ENCODE measurements around the gene KIF4A.
"Not testable (repeated sequence)": the region's sequence is repeated elsewhere in the genome, so short reads cannot be mapped to it uniquely, and the experiment has no call there.

The KIF4A gene

DNA sequence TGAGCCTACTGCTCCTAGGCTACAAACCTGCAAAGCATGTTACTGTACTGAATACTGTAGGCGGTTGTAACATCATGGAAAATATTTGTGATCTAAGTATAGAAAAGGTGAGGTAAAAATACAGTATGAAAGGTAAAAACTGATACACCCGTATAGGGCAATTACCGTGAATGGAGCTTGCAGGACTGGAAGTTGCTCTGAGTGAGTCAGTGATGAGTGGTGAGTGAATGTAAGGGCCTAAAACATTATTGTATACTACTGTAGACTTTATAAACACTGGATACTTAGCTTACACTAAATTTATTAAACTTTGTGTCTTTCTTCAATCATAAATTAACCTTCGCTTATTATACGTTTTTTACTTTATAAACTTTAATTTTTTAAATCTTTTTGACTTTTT, 3.7 kb downstream of the KIF4A start:
- DNase-seq, result no peak

DNA sequence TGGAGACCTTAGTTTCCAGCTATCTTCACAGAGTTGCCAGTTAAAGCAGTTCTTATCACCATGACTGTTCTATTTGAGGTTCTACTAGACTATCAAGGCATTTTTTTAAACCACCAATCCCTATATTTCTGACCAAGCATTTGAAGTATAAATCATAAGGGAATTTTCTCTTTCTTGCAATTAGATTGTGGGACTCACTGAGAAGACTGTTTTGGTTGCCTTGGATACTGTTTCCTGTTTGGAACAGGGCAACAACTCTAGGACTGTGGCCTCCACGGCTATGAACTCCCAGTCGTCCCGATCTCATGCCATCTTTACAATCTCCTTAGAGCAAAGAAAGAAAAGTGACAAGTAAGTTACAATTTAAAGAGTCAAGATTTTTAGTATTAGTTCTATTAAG, 11.8 kb downstream of the KIF4A start:
- no peak for DNase-seq

DNA sequence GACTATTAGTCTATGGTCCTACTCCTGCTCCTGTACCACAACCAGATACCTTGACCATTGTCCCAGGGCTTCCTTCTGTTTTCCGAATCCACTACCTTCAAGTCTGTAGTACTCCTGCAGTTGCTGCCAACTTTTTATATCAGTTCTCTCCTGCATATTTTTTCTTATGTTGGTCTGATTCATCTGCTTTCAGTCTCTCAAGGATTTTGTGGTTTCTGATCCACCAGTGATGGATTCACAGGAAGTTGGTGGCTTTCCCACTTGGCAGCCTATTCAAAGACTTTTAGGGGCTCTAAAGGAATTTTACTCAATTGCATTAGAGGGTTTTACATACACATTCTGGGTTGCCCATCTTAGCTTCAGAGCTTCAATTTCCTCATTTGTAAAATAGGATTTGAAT, 23.6 kb downstream of the KIF4A start:
- DNase-seq, result no peak

DNA sequence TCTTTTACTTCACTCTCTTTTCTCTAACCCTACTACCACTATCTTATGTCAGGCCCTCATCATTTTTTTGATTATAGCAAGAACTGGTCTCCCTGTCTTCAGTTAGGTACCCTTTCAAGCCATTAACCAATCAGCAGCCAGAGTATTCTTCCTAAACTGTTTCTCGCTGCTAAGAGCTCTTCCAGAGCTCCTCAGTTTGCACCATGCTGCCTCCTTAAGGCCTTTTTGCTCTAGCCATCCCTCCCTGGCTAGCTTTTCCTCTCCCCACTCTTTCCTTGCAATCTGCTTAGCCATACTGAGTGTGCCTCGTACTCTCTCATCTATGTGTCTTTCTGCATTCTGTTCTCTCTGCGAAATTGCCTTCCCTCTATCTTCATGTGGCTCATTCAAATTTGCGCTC, 32.9 kb downstream of the KIF4A start:
- no peak for DNase-seq

DNA sequence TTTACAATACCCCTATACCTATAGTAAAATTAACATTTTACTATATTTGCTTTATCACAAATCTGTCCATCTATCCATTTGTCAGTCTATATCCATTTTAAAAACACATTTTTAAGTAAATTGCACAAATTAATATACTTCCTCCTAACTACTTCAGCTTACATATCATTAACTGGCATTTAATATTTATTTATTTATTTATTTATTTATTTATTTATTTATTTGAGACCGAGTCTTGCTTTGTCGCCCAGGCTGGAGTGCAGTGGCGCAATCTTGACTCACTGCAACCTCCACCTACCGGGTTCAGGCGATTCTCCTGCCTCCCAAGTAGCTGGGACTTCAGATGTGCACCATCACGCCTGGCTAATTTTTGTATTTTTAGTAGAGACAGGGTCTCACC, 33.7 kb downstream of the KIF4A start:
- not testable (repeated sequence) for DNase-seq

DNA sequence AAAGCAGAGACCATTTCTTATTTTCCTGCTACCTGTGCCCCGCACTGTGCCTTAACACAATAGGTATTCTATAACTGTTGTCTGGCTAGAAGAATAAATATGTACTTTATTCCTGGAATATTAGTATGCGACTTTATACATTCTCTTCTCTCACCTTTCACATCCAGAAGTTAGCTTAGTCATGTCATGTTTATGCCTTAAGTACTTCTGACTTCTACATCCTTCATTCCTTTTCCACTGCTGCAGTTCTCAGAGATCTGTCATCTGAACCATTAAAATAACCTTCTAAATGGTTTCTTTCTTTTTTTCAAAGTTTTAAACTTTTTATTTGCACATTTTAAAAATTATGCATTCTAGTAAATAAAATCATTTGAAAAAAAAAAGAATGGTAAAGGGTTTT, 34.4 kb downstream of the KIF4A start:
- no peak for DNase-seq

DNA sequence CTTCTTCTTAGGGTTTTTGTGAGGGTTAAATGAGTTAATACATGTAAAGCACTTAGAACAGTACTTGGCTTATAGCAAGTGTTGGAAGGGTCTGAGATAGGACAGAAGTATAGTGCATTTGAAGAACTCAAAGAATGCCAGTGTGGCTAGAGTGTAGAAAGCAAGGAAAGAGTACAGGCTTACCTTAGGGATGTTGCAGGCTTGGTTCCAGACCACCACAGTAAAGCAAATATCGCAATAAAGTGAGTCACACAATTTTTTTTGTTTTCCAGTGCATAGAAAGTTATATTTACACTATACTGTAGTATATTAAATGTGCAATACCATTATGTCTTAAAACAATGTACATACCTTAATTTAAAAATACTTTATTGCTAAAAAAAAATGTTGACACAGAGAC, 41.3 kb downstream of the KIF4A start:
- DNase-seq, result no peak

DNA sequence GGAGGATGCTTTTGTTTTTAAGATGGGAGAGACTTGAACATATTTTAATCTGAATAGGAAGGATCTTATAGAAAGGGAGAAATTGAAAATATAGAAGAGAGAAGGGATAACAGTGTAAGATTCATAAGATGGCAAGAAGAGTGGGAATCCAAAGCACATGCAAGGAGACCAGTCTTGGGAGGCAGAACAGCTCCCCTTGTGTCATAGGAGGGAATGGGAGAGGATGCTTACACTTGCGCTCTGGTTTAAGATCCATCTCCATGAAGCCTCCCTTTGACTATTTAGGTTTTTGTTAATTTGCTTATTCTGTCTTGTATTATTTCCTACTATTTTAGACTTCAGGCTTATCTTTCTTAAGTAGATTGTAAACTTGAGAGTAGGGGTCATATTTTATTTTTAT, 42.7 kb downstream of the KIF4A start:
- no peak for DNase-seq

DNA sequence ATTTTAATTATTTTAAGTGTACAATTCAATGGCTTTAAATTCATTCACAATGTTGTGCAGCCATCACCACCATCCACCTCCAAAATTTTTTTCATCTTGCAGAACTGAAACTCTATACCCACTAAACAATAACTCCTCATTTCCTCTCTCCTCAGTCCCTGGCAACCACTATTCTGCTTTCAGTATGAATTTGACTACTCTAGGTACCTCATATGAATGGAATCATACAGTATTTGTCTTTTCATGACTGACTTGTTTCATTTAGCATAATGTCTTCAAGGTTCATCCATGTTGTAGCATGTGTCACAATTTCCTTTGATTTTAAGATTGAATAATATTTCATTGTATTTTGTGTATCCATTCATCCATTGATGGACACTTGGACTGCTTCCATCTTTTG, 46.9 kb downstream of the KIF4A start:
- no peak for DNase-seq

DNA sequence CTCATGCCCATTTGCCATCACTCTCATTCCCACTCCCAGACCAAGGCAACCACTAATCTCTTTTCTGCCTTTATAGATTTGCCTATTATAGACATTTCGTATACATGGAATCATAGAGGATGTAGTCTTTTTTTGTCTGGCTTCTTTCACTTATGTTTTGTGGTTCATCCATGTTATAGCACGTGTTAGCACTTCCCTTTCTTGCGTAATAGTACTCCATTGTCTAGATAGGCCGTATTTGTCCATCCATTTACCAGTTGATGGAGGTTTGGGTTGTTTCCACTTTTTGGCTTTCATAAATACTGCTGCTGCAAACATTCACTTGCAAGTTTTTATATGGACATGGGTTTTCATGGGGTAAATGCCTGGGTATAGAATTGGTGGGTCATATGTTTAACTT, 48.4 kb downstream of the KIF4A start:
- no peak for DNase-seq

DNA sequence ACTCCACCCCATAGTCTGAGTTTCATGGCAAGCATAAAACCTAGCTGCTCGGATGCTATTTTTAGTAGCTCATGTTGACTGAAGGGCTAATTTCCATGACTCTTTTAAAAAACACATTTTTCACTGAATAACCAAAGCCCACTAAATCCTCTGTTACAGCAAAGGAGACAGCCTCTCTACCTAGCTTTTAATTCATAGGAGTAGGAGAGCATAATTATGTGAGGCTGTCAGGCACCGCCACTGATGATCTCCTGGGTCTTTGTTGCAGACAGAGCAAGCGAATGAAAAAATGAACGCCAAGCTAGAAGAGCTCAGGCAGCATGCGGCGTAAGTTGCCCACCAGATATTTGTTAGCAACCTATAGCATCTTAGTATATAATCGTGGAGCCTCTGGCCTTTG, 53.5 kb downstream of the KIF4A start:
- DNase-seq, result no peak

DNA sequence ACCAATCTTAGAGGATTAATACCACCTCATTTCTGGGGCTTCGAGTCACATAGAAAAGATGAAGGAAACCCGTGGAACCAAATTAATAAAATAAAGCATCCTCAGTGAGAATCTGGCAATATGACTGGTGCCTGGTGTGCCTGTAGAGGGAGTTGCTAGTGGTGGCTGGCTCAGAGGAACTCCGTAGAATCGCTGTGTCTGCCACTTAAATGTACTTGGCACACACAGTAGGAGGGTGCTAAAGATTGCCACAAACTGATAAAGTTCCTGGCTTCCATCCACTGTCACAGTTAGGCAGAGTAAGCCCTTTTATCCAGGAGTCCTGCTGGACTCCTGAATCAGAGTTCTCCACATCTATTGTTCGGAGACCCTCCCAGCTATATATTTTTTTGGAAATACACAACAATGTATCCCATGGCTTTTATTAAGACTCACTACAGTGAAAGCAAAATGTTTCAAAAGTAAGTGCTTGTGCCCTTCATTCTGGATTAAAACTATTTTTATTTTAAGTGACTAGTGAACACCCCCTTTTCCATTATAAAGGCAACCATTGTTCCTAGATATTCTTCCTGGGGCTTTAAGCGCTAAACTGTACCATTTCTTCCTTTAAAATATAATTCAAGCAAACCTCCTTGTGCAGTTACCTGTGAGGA, 56.6 kb downstream of the KIF4A start:
- DNase-seq, result no peak

DNA sequence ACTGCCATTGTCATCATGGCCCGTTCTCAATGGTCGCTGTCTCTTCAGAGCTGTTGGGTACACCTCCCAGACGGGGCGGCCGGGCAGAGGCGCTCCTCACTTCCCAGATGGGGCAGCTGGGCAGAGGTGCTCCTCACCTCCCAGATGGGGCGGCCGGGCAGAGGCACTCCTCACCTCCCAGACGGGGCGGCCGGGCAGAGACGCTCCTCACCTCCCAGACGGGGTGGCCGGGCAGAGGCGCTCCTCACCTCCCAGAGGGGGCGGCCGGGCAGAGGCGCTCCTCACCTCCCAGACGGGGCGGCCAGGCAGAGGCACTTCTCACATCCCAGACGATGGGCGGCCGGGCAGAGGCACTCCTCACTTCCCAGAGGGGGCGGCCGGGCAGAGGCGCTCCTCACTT, 58.9 kb downstream of the KIF4A start:
- DNase-seq, result not testable (repeated sequence)

DNA sequence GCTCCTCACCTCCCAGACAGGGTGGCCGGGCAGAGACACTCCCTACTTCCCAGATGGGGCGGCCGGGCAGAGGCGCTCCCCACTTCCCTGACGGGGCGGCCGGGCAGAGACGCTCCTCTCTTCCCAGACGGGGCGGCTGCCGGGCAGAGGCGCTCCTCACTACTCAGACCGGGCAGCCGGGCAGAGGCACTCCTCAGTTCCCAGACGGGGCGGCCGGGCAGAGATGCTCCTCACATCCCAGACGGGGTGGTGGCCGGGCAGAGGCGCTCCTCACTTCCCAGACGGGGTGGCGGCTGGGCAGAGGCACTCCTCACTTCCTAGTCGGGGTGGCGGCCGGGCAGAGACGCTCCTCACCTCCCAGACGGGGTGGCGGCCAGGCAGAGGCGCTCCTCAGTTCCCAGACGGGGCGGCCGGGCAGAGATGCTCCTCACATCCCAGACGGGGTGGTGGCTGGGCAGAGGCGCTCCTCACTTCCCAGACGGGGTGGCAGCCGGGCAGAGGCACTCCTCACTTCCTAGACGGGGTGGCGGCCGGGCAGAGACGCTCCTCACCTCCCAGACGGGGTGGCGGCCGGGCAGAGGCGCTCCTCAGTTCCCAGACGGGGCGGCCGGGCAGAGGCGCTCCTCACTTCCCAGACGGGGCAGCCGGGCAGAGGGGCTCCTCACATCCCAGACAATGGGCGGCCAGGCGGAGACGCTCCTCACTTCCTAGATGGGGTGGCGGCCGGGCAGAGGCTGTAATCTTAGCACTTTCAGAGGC, 59.6 kb downstream of the KIF4A start:
- DNase-seq, result not testable (repeated sequence)

DNA sequence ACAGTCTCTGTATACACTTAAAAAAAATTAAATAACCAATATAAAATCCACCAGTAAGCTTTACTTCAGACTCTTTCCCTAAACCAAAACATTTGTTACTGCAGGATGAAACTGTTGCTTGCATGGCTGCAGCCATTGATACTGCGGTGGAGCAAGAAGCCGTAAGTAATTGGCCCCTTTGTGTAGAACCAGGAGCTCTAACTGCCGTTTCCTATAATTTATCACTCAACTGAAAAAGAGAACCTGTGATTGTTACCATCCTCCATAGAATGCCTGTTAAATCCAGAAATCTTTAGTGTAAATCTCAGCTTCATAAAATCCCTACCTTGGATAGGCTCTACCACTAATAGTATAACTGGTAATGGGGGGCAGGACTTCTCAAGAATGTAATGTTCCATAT, 62.6 kb downstream of the KIF4A start:
- no peak for DNase-seq

DNA sequence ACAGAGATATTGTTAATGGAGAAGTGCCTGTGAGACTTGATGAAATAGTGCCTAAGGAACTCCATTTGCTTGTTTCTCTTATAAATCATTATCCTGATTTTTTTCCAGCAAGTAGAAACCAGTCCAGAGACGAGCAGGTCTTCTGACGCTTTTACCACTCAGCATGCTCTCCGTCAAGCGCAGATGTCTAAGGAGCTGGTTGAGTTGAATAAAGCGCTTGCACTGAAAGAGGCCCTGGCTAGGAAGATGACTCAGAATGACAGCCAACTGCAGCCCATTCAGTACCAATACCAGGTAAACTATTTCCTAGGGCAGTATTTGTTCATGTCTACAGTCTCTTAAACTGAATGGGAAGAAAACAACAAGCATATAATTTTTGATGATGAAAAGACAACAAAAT, 63.6 kb downstream of the KIF4A start:
- DNase-seq, result no peak

DNA sequence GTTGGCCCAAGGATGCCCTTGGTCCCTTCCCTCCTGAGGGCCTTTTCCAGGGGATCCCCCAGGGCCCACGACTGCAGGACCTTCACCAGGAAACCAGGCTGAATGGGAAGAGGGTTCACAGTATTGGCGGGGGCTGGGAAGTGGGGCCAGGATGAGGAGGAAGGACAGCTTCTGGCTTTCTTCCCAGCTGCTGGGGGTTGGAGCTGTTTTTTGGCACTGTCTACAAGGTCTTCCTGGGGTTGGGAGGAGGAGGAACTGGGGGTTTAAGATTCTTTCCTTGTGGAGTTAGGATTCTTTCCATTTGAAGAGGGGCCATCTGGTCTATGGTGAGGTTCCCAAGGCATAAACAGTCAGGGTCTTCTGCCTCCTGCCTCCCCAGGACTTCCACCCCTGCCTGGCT, 64.8 kb downstream of the KIF4A start:
- no peak for DNase-seq

DNA sequence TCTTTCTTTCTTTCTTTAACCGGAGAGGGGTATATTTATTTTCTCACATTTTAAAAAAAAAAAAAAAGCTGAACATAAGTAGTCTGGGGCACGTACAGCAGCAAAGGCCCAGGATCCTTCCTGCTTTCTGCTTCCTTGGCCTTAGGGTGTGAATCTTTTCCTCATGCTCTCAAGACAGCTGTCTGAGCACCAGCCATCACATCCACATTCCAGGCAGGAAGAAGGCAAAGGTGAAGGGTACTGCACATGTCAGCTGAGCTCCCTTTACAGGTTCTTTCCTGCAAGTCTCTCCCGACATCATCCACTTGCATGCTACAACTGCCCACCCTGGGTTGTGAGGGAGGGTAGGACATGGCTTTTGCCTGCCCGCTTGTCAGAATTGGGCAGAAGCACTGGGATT, 69.6 kb downstream of the KIF4A start:
- no peak for DNase-seq

DNA sequence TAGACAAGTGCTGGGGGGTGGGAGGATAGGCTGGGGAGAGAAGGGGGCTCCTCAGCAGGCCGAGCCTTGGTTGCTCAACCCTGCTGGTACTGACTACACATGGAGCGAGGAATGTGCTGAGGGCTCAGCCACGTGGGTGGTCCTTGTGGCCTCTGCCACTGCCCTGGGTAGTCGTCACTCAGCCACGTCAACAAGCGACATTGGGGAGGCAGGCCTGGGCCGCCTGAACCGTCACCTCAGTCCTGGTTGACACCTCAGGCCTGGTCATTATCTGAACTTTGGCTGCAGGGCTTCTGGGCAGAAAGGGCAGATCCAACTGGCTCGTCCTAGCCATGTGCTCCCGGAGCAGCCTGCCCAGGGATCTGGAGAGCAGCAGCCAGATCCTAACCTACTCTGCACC, 70.5 kb downstream of the KIF4A start:
- DNase-seq, result no peak

DNA sequence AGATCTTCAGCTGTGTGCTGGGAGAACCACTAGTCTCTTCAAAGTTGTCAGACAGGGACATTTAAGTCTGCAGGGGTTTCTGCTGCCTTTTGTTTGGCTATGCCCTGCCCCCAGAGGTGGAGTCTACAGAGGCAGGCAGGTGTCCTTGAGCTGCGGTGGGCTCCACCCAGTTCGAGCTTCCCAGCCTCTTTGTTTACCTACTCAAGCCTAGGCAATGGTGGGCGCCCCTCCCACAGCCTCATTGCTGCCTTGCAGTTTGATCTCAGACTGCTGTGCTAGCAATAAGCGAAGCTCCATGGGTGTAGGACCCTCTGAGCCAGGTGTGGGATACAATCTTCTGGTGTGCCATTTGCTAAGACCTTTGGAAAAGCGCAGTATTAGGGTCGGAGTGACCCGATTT, 78.8 kb downstream of the KIF4A start:
- DNase-seq, result not testable (repeated sequence)

DNA sequence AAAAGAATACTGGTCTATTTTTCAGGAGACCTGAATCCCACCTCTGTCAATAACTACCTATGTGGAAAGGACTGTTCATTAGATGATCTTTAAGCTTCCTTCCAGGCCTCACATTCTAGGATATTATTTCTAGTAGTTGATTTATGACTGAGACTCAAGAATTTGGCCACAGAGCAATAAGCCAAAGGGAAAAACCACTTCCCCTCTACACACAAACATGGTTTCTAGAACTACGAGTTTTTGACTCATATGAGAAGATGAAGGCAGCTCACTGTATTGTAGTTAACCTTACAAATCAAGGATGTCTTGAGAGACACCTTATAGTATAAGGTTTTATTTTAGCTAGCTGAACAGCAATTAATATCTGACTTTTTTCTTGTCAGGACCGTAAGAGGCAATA, 96.3 kb downstream of the KIF4A start:
- DNase-seq, result no peak

DNA sequence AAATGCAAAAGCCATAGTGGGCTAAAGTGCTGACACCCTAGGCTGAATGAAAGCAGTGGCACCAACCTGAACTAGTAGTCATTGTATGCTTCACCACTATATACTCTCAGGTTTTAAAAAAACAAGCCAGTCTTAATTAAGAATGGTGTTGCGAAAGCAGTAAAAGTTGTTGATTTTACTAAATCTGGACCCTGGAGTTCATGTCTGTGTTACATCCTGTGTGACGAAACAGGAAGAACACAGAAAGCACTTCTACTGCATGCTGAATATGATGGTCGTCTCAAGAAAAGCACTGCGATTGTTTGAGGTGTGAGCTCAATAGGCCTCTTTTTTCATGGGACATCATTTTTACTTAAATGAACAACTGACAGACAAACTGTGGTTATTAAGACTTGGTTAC, 109.0 kb downstream of the KIF4A start:
- no peak for DNase-seq

DNA sequence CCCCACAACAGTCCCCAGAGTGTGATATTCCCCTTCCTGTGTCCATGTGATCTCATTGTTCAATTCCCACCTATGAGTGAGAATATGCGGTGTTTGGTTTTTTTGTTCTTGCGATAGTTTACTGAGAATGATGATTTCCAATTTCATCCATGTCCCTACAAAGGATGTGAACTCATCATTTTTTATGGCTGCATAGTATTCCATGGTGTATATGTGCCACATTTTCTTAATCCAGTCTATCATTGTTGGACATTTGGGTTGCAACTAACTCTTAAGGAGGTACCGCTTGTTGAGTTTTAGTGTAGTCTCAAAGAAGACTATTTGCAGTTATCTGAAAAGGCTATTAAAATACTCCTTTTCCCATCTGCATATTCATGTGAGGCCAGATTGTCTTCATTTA, 110.3 kb downstream of the KIF4A start:
- DNase-seq, result not testable (repeated sequence)

DNA sequence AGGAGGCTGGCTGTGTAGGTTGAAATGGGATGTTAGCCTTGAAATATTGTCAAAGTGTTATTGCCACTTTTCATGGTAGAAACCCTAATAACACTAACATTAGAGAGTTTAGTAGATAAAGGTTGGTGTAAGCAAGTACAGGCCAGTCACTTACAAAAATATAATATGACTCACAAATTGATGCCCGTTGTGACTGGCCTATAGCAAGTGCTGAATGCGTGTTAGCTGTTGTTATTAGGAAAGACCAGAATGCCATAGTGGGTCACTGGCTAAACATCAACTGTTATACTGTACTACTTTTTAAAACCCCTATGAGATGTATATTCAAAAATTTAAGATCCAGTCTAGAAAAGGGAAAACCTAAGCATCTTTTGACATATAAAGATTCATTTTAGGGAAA, 112.8 kb downstream of the KIF4A start:
- no peak for DNase-seq

DNA sequence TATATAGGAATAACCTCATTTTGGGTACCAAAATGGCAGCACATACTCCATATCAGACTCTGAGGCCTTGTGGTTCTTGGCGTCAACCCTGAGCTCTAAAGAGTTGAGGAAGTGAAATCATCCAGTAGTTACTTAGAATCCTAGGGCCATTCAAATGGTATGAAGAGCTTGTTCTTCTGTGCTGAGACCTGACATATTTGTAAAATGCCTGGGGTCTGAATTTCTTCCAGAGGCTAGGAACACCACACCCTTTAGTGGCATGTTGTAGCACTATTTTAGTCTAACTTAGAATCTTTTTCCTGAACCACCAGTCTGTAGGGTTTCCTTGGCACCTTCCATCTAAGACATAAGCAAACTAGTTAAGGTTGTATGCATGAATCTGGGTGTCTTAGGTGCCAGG, 115.1 kb downstream of the KIF4A start:
- DNase-seq, result no peak

Measured in activated naive CD4-positive, alpha-beta T cell treated with anti-CD3 and anti-CD28 coated beads, Interleukin-2, amount 50 U/mL, for 16 hours (primary cell).